Stomach smooth muscle (tissue), 2 donors: ENCODE data around the gene PPP1R26.
"Not testable (repeated sequence)": the region's sequence is repeated elsewhere in the genome, so short reads cannot be mapped to it uniquely, and the experiment has no call there.

Experiments used
- H3K27ac ChIP-seq: one replicate; pipeline ENCODE4 v1.7.0; 2013; ENCODE audit warnings: mild to moderate bottlenecking, low read length, inconsistent platforms
- H3K27me3 ChIP-seq, 2 donors: one replicate each; pipeline ENCODE4 v1.7.0; 2013; ENCODE audit warnings: low read length in 2 of 2; ENCODE audit not compliant: insufficient read depth in 2 of 2, control insufficient read depth in 1 of 2
- H3K36me3 ChIP-seq, 2 donors: one replicate each; pipeline ENCODE4 v1.7.0; 2013; ENCODE audit warnings: low read length in 2 of 2; ENCODE audit not compliant: control insufficient read depth in 2 of 2, insufficient read depth in 2 of 2
- H3K4me1 ChIP-seq: one replicate; pipeline ENCODE4 v1.7.0; 2013; ENCODE audit warnings: low read length; ENCODE audit not compliant: control insufficient read depth, insufficient read depth
- H3K4me3 ChIP-seq, 2 donors: one replicate each; pipeline ENCODE4 v1.7.0; 2013; ENCODE audit warnings: low read length in 2 of 2
- H3K9ac ChIP-seq, 2 donors: one replicate each; pipeline ENCODE4 v1.7.0; 2013; ENCODE audit warnings: low read length in 2 of 2, mild to moderate bottlenecking in 1 of 2
- H3K9me3 ChIP-seq, 2 donors: one replicate each; pipeline ENCODE4 v1.7.0; 2013; ENCODE audit warnings: low read length in 2 of 2; ENCODE audit not compliant: control insufficient read depth in 2 of 2
- donor health status: healthy.
- donor health status: Pancreatic carcinoma.

The PPP1R26 gene

DNA sequence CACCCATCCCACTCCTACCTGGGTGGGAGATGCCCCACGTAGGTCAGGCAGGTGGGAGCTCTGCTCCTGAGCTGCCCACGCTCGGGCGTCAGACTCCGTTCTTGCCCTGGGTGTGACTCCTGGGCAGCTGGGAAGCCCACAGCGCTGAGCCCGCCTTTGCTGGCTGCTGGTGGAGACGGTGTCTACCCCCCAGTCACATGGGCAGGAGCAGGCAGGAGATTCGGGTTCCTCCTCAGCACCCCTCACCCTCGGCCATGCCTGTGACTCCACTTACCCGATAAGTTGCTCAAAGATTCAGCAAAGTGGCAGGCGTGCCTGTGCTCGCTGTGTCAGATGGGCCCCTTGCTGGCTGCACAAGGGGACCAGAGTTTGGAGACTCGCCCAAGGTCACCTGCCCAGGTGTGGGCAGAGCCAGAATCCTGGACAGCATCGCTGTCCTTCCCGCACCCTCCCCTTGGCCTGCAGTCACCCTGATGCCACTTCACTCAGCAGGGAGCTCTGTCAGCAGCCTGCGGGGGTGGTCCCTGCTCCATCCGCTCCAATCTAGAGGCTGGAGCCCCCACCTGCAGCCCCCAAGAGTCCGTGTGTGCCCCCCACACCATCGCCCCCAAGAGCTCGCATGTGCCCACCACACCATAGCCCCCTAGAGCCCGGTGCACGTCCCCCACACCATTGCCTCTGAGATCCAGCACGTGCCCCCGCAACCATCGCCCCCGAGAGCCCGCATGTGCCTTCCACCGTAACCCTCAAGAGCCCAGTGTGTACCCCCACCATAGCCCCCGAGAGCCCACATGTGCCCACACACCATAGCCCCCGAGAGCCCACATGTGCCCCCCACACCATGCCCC is 45.9 kb downstream of the PPP1R26 start:
- no peak overlapping the region for H3K4me3 ChIP-seq
- H3K36me3 ChIP-seq: no peaks in the 10 kb centered on the region
- H3K27me3 ChIP-seq: peaks cover 0 to 9% of the 10 kb centered on the region in 2 donors
- H3K27ac ChIP-seq: no peak overlapping the region
- no peak overlapping the region for H3K9ac ChIP-seq
- H3K4me1 ChIP-seq: no peaks in the 10 kb centered on the region
- H3K9me3 ChIP-seq: no peaks in the 10 kb centered on the region

- Histone ChIP-seq H3K27me3 (peaks cover 3 to 12% of the 10 kb centered on the region in 2 donors), H3K27ac (no peak overlapping the region), H3K4me1 (no peaks in the 10 kb centered on the region), H3K9me3 (no peaks in the 10 kb centered on the region), H3K9ac (no peak overlapping the region), H3K36me3 (no peaks in the 10 kb centered on the region), H3K4me3 (no peak overlapping the region)
Observed at GRCh38 chr9:135526089-135526729, 46.6 kb downstream of the PPP1R26 start.

- Histone ChIP-seq H3K27ac (no peak overlapping the region), H3K9ac (no peak overlapping the region), H3K4me3 (no peak overlapping the region), H3K9me3 (no peaks in the 10 kb centered on the region), H3K36me3 (no peaks in the 10 kb centered on the region), H3K4me1 (no peaks in the 10 kb centered on the region), H3K27me3 (peaks cover 3 to 14% of the 10 kb centered on the region in 2 donors)
Observed at GRCh38 chr9:135526730-135527571, 47.4 kb downstream of the PPP1R26 start.

DNA sequence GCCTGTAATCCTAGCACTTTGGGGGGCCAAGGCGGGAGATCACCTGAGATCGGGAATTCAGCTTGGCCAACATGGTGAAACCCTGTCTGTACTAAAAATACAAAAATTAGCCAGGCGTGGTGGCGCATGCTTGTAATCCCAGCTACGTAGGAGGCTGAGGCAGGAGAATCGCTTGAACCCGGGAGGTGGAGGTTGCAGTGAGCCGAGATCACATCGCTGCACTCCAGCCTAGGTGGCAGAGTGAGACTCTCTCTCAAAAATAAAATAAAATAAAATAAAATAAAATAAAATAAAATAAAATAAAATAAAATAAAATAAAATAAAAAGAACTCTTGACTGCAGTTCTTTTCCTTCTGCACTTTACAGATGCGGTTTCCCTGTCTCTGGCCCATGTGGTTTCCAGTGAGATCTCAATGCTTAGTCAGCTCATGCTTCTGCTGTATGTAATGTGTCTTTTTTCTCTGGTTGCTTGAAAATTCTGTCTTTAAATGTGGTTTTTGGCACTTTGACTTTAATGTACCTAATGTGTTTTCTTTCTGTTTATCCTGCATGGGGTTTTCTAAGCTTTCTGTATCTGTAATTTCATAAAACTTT is 49.4 kb downstream of the PPP1R26 start:
- H3K4me3 ChIP-seq, H3K27ac ChIP-seq, H3K9me3 ChIP-seq, H3K36me3 ChIP-seq, H3K9ac ChIP-seq, H3K4me1 ChIP-seq: not testable (repeated sequence)
- peaks cover 5 to 11% of the 10 kb centered on the region in 2 donors for H3K27me3 ChIP-seq

DNA sequence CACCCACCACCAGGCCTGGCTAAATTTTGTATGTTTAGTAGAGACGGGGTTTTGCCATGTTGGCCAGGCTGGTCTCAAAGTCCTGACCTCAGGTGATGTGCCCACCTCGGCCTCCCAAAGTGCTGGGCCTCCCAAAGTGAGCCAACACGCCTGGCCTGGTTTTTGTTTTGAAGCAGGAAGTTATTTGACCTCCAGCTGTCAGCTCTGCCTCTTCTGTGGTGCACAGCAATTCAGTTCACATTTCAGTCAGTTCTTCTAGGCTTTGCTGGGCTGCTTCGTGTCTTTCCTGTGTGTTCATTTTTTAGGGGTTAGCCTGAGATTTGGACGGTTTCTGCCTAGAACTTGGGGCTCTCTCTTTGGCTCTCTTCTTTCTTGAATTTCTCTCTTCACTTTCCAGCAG is 50.6 kb downstream of the PPP1R26 start:
- Histone ChIP-seq H3K36me3 (no peaks in the 10 kb centered on the region), H3K9ac (no peak overlapping the region), H3K27ac (no peak overlapping the region), H3K4me1 (no peaks in the 10 kb centered on the region), H3K27me3 (peaks cover 5 to 11% of the 10 kb centered on the region in 2 donors), H3K9me3 (no peaks in the 10 kb centered on the region), H3K4me3 (no peak overlapping the region)

GRCh38 chr9:135531096-135531495 is 51.5 kb downstream of the PPP1R26 start:
- Histone ChIP-seq H3K36me3 (no peaks in the 10 kb centered on the region), H3K27me3 (peaks cover 5 to 11% of the 10 kb centered on the region in 2 donors), H3K4me1 (no peaks in the 10 kb centered on the region), H3K4me3 (no peak overlapping the region), H3K9ac (no peak overlapping the region), H3K27ac (no peak overlapping the region), H3K9me3 (no peaks in the 10 kb centered on the region)

DNA sequence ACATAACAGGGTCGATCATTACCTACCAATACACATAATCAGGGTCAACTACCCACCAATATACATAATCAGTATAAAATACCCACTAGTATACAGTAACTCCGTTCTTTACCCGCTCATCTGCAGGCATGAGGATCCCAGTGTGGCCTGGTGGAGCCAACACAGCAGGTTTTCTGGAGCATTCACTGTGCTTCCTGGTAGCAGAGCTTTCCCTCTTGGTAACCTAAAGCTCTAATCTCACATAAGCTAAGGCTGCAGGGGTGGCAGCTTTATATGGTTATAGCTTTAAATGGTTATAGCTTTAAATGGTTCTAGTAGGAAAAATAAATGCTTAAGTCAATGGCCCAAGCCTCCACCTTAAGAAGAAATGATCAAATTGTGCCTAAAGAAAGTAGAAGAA is 53.5 kb downstream of the PPP1R26 start:
- H3K27me3 ChIP-seq: peaks cover 5 to 10% of the 10 kb centered on the region in 2 donors
- H3K27ac ChIP-seq: no peak overlapping the region

GRCh38 chr9:135533674-135534073 is 54.1 kb downstream of the PPP1R26 start:
- no peak overlapping the region for H3K9ac ChIP-seq
- no peaks in the 10 kb centered on the region for H3K36me3 ChIP-seq
- no peaks in the 10 kb centered on the region for H3K4me1 ChIP-seq

More for the DNA sequence above, 53.5 kb downstream of the PPP1R26 start:
- H3K9ac ChIP-seq: no peak overlapping the region
- no peaks in the 10 kb centered on the region for H3K36me3 ChIP-seq
- no peaks in the 10 kb centered on the region for H3K9me3 ChIP-seq
- no peaks in the 10 kb centered on the region for H3K4me1 ChIP-seq
- H3K4me3 ChIP-seq: no peak overlapping the region

DNA sequence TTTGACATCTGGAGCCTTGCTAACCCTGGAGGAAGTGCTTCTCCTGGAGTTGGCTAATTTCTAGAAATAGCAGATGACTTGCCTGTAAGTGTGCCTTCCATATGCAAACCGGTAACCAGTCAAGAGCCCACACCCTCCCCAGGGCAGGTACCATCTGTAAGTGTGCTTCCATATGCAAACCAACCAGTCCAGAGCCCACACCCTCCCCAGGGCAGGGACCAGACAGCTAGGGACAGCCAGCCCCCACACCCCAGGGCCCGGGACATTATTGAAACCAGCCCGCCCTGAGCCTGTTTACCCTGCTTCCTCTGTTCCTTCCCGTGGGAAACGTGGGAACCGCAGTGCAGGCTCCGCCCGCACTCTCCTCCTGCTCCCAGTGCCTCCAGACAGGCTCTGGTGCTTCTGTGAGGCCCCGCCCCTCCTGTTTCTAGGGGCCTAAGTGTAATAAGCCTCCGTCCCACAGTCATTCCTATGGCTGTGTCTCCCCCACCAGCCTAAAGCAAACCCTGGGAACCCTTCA is 54.7 kb downstream of the PPP1R26 start:
- not testable (repeated sequence) for H3K27me3 ChIP-seq, H3K9me3 ChIP-seq, H3K27ac ChIP-seq, H3K4me3 ChIP-seq, H3K36me3 ChIP-seq, H3K9ac ChIP-seq, H3K4me1 ChIP-seq

More at GRCh38 chr9:135533674-135534073, 54.1 kb downstream of the PPP1R26 start:
- Histone ChIP-seq H3K9me3 (no peaks in the 10 kb centered on the region), H3K27me3 (peaks cover 5 to 10% of the 10 kb centered on the region in 2 donors), H3K27ac (no peak overlapping the region), H3K4me3 (no peak overlapping the region)

DNA sequence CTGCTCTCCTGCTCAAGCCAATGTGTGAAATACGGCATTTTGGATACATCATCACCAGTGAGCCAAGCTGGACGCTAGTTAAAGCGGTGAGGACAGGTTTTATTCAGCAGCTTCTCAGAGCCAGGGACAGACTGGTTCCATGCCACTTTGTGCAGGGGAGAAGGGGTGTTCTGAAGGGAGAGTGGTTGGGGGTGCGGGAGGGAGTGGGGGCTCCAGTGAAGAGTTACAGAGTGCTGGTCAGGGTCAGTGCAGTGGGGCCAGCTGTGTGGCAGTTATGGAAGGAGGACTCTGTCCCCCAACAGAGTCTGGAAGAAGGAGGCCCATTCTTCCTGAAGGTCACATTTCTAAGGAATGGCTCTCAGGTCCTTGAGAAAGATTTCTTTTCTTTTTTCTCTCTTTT is 55.2 kb downstream of the PPP1R26 start:
- not testable (repeated sequence) for H3K9ac ChIP-seq

More for the DNA sequence above, 55.2 kb downstream of the PPP1R26 start:
- not testable (repeated sequence) for H3K4me1 ChIP-seq, H3K4me3 ChIP-seq, H3K27me3 ChIP-seq, H3K36me3 ChIP-seq, H3K27ac ChIP-seq, H3K9me3 ChIP-seq
